HepG2 (cell line): Measurements from ENCODE around the gene ASMT. TPM values are rescaled to one million over a fixed set of nuclear protein-coding genes. Genes with fewer than 3 reads are reported as not detected.

Source experiments
- CENPX ChIP-seq: sonication (generic); formaldehyde crosslinking; IDR thresholded peaks from 2 replicates; pipeline ENCODE4 v1.9.0; 2021; ENCODE audit warnings: mild to moderate bottlenecking, missing genetic modification reagents, moderate library complexity
- FOXA3 ChIP-seq: IDR thresholded peaks from 2 replicates; pipeline ENCODE4 v1.6.1; 2016; ENCODE audit warnings: missing genetic modification reagents, missing compliant biosample characterization
- GATAD2A ChIP-seq: IDR thresholded peaks from 2 replicates; pipeline ENCODE4 v1.6.1; 2016
- JUN ChIP-seq: sonication (generic); formaldehyde crosslinking; IDR thresholded peaks from 2 replicates; pipeline ENCODE4 v1.4.0; 2020; ENCODE audit warnings: mild to moderate bottlenecking, missing genetic modification reagents
- NKX3-1 ChIP-seq: sonication (generic); formaldehyde crosslinking; IDR thresholded peaks from 2 replicates; pipeline ENCODE4 v1.5.0; 2020; ENCODE audit warnings: missing genetic modification reagents
- PAX8 ChIP-seq: sonication (generic); formaldehyde crosslinking; IDR thresholded peaks from 2 replicates; pipeline ENCODE4 v1.8.0; 2022; ENCODE audit warnings: mild to moderate bottlenecking, missing genetic modification reagents, borderline replicate concordance
- PHF8 ChIP-seq: sonication (generic); formaldehyde crosslinking; IDR thresholded peaks from 2 replicates; pipeline ENCODE4 v1.5.0; 2020; ENCODE audit warnings: missing genetic modification reagents
- POLR2AphosphoS2 ChIP-seq: IDR thresholded peaks from 2 replicates; pipeline ENCODE4 v1.6.1; 2011; ENCODE audit warnings: low read depth, low read length, improper control_type of control experiment
- SPEN ChIP-seq: sonication (generic); formaldehyde crosslinking; IDR thresholded peaks from 2 replicates; pipeline ENCODE4 v1.5.1; 2020; ENCODE audit warnings: low read depth, mild to moderate bottlenecking, missing genetic modification reagents
- TBP ChIP-seq: sonication (generic); formaldehyde crosslinking; IDR thresholded peaks from 2 replicates; pipeline ENCODE4 v1.5.0; 2020; ENCODE audit warnings: missing genetic modification reagents
- ZFP36 ChIP-seq: fragments of 150-350 bp; IDR thresholded peaks from 2 replicates; pipeline ENCODE4 v1.6.1; 2018; ENCODE audit warnings: borderline replicate concordance, low read length, low read depth; ENCODE audit not compliant: partially characterized antibody
- ZKSCAN8 ChIP-seq: IDR thresholded peaks from 2 replicates; pipeline ENCODE4 v1.6.1; 2016; ENCODE audit warnings: borderline replicate concordance, missing genetic modification reagents, missing compliant biosample characterization
- ZNF292 ChIP-seq: sonication (generic); formaldehyde crosslinking; IDR thresholded peaks from 2 replicates; pipeline ENCODE4 v1.8.1; 2022; ENCODE audit warnings: mild to moderate bottlenecking, low read depth, missing genetic modification reagents, borderline replicate concordance
- ZNF766 ChIP-seq: sonication (generic); formaldehyde crosslinking; IDR thresholded peaks from 2 replicates; pipeline ENCODE4 v1.5.0; 2020; ENCODE audit warnings: missing genetic modification reagents, borderline replicate concordance
- ZNF839 ChIP-seq: sonication (generic); formaldehyde crosslinking; IDR thresholded peaks from 2 replicates; pipeline ENCODE4 v1.4.0; 2020; ENCODE audit warnings: missing genetic modification reagents, mild to moderate bottlenecking, borderline replicate concordance
- polyA plus RNA-seq, 8 experiments: library from polyadenylated mRNA; depleted of rRNA in 3 of 8; stranded (reverse) in 7 of 8; unstranded in 1 of 8; fragments of >200 nt; fragmentation: Illumina TruSeq in 4 of 8; extraction: Trizol in 4 of 8; gene quantifications; 2 replicates each; pipeline versions ENCODE4 v1.2.1 to v1.2.3, GENCODE V29; 2011 to 2016; ENCODE audit warnings: low read depth in 4 of 8, missing spikeins in 1 of 8, mixed read lengths in 1 of 8; ENCODE audit not compliant: insufficient read depth in 1 of 8
- total RNA-seq, 5 experiments: library from RNA; depleted of rRNA; stranded (reverse); fragments of >200 nt; fragmentation: Illumina TruSeq; extraction: Trizol; gene quantifications; 2 replicates each; pipeline ENCODE4 v1.2.3, GENCODE V29; 2016; ENCODE audit warnings: low read depth in 1 of 5
- TF ChIP-seq, protein P1 (sequence below): sonication (generic); formaldehyde crosslinking; IDR thresholded peaks from 2 replicates; pipeline ENCODE4 v1.4.0; 2020; ENCODE audit warnings: missing genetic modification reagents, borderline replicate concordance
- TF ChIP-seq, protein P2 (sequence below): sonication (generic); formaldehyde crosslinking; IDR thresholded peaks from 2 replicates; pipeline ENCODE4 v1.4.0; 2020; ENCODE audit warnings: missing genetic modification reagents, borderline replicate concordance
- TF ChIP-seq, protein P3 (sequence below): sonication (generic); formaldehyde crosslinking; IDR thresholded peaks from 2 replicates; pipeline ENCODE4 v1.9.0; 2022; ENCODE audit warnings: low read depth, missing genetic modification reagents

ASMT gene
- total and polyA plus RNA-seq, 2 of the 13 experiments (the other 11 are each of a cell fraction or from before 2014, with no cell fraction given), result 0.04 TPM; not detected in 1

DNA sequence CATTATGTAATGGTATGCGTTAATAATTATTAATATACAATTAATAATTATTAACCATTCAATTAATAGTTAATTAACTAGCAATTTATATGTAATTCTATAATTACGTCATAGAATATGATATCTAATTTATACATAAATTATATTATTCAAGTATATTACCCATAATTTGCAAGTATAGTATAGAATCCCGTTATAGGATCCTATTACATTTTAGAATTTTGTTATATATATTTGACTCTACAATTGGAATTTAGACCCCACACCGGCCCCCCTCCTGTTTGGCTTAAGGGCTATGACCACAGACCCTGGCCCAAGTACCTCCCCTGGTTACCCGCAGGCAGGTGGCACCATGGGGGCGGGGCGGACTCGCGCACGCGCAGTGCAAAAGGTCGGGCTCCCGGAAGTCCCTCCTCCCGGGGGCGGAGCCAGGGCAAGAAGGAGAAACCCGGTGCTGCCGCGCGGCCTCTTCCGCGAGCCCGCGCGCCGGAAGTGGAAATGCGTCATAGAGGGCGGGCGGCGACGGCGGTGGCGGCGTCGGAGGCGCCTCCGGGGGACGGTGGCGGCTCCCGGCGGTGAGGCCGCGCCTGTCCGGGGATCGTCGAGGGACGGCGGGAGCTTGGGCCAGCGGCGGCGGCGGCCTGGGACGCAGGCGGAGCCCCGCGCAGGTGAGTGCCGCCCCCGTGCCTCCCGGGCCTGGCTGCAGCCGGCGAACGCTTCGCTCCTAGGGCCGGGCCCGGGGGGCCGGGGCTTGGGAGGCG, 23.6 kb upstream of the ASMT start, which contains the start of gene AKAP17A (continued):
- TF ChIP-seq, protein P1, sequence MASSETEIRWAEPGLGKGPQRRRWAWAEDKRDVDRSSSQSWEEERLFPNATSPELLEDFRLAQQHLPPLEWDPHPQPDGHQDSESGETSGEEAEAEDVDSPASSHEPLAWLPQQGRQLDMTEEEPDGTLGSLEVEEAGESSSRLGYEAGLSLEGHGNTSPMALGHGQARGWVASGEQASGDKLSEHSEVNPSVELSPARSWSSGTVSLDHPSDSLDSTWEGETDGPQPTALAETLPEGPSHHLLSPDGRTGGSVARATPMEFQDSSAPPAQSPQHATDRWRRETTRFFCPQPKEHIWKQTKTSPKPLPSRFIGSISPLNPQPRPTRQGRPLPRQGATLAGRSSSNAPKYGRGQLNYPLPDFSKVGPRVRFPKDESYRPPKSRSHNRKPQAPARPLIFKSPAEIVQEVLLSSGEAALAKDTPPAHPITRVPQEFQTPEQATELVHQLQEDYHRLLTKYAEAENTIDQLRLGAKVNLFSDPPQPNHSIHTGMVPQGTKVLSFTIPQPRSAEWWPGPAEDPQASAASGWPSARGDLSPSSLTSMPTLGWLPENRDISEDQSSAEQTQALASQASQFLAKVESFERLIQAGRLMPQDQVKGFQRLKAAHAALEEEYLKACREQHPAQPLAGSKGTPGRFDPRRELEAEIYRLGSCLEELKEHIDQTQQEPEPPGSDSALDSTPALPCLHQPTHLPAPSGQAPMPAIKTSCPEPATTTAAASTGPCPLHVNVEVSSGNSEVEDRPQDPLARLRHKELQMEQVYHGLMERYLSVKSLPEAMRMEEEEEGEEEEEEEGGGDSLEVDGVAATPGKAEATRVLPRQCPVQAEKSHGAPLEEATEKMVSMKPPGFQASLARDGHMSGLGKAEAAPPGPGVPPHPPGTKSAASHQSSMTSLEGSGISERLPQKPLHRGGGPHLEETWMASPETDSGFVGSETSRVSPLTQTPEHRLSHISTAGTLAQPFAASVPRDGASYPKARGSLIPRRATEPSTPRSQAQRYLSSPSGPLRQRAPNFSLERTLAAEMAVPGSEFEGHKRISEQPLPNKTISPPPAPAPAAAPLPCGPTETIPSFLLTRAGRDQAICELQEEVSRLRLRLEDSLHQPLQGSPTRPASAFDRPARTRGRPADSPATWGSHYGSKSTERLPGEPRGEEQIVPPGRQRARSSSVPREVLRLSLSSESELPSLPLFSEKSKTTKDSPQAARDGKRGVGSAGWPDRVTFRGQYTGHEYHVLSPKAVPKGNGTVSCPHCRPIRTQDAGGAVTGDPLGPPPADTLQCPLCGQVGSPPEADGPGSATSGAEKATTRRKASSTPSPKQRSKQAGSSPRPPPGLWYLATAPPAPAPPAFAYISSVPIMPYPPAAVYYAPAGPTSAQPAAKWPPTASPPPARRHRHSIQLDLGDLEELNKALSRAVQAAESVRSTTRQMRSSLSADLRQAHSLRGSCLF (CRISPR knock-in tag), result no peak
- TF ChIP-seq CENPX (CRISPR knock-in tag) (no peak), TBP (CRISPR knock-in tag) (no peak), PAX8 (CRISPR knock-in tag) (0 out of 2 replicates have a peak, but pooled peaks have one; percentile 45), NKX3-1 (no peak), ZNF292 (no peak), POLR2AphosphoS2 (no peak), FOXA3 (CRISPR knock-in tag) (peak; percentile 31; the same call in 1 of the 2 replicates), ZKSCAN8 (CRISPR knock-in tag) (no peak), JUN (no peak), ZNF766 (CRISPR knock-in tag) (no peak), GATAD2A (CRISPR knock-in tag) (0 out of 2 replicates have a peak, but pooled peaks have one; percentile 11), ZFP36 (no peak), SPEN (CRISPR knock-in tag) (0 out of 2 replicates have a peak, but pooled peaks have one; percentile 63), ZNF839 (no peak), PHF8 (CRISPR knock-in tag) (0 out of 2 replicates have a peak, but pooled peaks have one; percentile 5)
- TF ChIP-seq, protein P2, sequence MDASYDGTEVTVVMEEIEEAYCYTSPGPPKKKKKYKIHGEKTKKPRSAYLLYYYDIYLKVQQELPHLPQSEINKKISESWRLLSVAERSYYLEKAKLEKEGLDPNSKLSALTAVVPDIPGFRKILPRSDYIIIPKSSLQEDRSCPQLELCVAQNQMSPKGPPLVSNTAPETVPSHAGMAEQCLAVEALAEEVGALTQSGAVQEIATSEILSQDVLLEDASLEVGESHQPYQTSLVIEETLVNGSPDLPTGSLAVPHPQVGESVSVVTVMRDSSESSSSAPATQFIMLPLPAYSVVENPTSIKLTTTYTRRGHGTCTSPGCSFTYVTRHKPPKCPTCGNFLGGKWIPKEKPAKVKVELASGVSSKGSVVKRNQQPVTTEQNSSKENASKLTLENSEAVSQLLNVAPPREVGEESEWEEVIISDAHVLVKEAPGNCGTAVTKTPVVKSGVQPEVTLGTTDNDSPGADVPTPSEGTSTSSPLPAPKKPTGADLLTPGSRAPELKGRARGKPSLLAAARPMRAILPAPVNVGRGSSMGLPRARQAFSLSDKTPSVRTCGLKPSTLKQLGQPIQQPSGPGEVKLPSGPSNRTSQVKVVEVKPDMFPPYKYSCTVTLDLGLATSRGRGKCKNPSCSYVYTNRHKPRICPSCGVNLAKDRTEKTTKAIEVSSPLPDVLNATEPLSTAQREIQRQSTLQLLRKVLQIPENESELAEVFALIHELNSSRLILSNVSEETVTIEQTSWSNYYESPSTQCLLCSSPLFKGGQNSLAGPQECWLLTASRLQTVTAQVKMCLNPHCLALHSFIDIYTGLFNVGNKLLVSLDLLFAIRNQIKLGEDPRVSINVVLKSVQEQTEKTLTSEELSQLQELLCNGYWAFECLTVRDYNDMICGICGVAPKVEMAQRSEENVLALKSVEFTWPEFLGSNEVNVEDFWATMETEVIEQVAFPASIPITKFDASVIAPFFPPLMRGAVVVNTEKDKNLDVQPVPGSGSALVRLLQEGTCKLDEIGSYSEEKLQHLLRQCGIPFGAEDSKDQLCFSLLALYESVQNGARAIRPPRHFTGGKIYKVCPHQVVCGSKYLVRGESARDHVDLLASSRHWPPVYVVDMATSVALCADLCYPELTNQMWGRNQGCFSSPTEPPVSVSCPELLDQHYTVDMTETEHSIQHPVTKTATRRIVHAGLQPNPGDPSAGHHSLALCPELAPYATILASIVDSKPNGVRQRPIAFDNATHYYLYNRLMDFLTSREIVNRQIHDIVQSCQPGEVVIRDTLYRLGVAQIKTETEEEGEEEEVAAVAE (CRISPR knock-in tag), result peak; percentile 80; the same call in 1 of the 2 replicates
- TF ChIP-seq, protein P3, sequence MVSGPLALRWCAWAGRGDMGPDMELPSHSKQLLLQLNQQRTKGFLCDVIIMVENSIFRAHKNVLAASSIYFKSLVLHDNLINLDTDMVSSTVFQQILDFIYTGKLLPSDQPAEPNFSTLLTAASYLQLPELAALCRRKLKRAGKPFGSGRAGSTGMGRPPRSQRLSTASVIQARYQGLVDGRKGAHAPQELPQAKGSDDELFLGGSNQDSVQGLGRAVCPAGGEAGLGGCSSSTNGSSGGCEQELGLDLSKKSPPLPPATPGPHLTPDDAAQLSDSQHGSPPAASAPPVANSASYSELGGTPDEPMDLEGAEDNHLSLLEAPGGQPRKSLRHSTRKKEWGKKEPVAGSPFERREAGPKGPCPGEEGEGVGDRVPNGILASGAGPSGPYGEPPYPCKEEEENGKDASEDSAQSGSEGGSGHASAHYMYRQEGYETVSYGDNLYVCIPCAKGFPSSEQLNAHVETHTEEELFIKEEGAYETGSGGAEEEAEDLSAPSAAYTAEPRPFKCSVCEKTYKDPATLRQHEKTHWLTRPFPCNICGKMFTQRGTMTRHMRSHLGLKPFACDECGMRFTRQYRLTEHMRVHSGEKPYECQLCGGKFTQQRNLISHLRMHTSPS, result 0 out of 2 replicates have a peak, but pooled peaks have one; percentile 26
